ENCODE results near the gene GATA6. TPM values are rescaled to one million over a fixed set of nuclear protein-coding genes. Genes with fewer than 3 reads are reported as not detected.

The GATA6 gene
- total and polyA plus RNA-seq, 2 experiments from 2014 or later, result 0.08 TPM; not detected in 1

GRCh38 chr18:22159014-22159413 is 10.4 kb upstream of the GATA6 start:
- TF ChIP-seq CREB1 (CRISPR knock-in tag; IDR thresholded peaks at IDR 0.05; ENCODE audit: low read depth), result no peak
- TF ChIP-seq STAT1 (IDR thresholded peaks at IDR 0.05; ENCODE audit: unreplicated experiment), result no peak
- TF ChIP-seq ZNF462 (CRISPR knock-in tag; IDR thresholded peaks at IDR 0.05), result no peak
- no peak for TF ChIP-seq NANOG (IDR thresholded peaks at IDR 0.05; ENCODE audit: borderline replicate concordance)
- TF ChIP-seq ETS1 (IDR thresholded peaks at IDR 0.05), result no peak
- no peak for TF ChIP-seq POLR2AphosphoS5 (IDR thresholded peaks at IDR 0.05; ENCODE audit: low read depth)
- no peak for TF ChIP-seq CTCF (conservative IDR thresholded peaks at IDR 0.05; ENCODE audit: low read depth in 2 of 2)
- TF ChIP-seq EZH2phosphoT487 (IDR thresholded peaks at IDR 0.05; ENCODE audit: unreplicated experiment), result no peak
- TF ChIP-seq JUNB (IDR thresholded peaks at IDR 0.05; ENCODE audit: unreplicated experiment), result no peak
- TF ChIP-seq REST (IDR thresholded peaks at IDR 0.05; ENCODE audit: unreplicated experiment), result no peak
- TF ChIP-seq EZH2 (IDR thresholded peaks at IDR 0.05; ENCODE audit: low read depth, unreplicated experiment), result no peak
- no peak for TF ChIP-seq ZNF331 (CRISPR knock-in tag; IDR thresholded peaks at IDR 0.05; ENCODE audit: low read depth)
- TF ChIP-seq ZNF114 (CRISPR knock-in tag; IDR thresholded peaks at IDR 0.05), result no peak
- no peak overlapping the region for H3K4me3 Mint-ChIP-seq
- H3K27ac Mint-ChIP-seq, result no peak overlapping the region
- Histone ChIP-seq H3K9me2 (ENCODE audit: insufficient read depth) (no peaks in the 10 kb centered on the region), H3K4me1 (ENCODE audit: insufficient read depth) (no peaks in the 10 kb centered on the region), H3K4me2 (no peak overlapping the region), H3K27ac (ENCODE audit: low read depth) (no peak overlapping the region), H3K4me3 (no peak overlapping the region), H3F3A (replicated peaks; ENCODE audit: low read depth) (no peaks in the 10 kb centered on the region), H4K20me1 (replicated peaks; ENCODE audit: insufficient read depth) (peaks cover 6% of the 10 kb centered on the region), H2AFZ (no peak overlapping the region), H3K79me2 (replicated peaks; ENCODE audit: insufficient read depth) (no peaks in the 10 kb centered on the region), H3K27me3 (ENCODE audit: insufficient read depth) (peaks cover 46% of the 10 kb centered on the region), H3K36me3 (ENCODE audit: insufficient read depth) (no peaks in the 10 kb centered on the region)
- H3K36me3 Mint-ChIP-seq (ENCODE audit: low read depth), result no peaks in the 10 kb centered on the region
- H3K27me3 Mint-ChIP-seq (ENCODE audit: insufficient read depth, low read depth, poor library complexity), result peaks cover 25% of the 10 kb centered on the region
- H3K9me3 Mint-ChIP-seq, result no peaks in the 10 kb centered on the region
- no peaks in the 10 kb centered on the region for H3K4me1 Mint-ChIP-seq
- no peak for DNase-seq (ENCODE audit: low spot score)
- ATAC-seq, result no peak
